DND-41 (cell line): ENCODE data around the gene VGLL1.
A peak's percentile ranks its signal among the peaks of the same experiment; 100 is the strongest.

Experiments used
- ATAC-seq: fragments of 200-7000 bp; cut with Tn5 transposase; 3 replicates; pipeline ENCODE4 v1.9.1; 2021; ENCODE audit warnings: low read depth; ENCODE audit not compliant: insufficient read depth
- DNase-seq: peaks from one replicate; pipeline ENCODE4 v3.0.0-alpha.2; 2020
- H2AFZ ChIP-seq: 2 replicates; pipeline ENCODE4 v1.6.0; 2012; ENCODE audit warnings: low read depth, low read length
- H3K27ac ChIP-seq: 2 replicates; pipeline ENCODE4 v1.5.1; 2012; ENCODE audit warnings: low read length, inconsistent platforms
- H3K27me3 ChIP-seq: fragments of 200-600 bp; sonication (generic); 2 replicates; pipeline ENCODE4 v1.6.0; 2012; ENCODE audit warnings: low read length, mild to moderate bottlenecking, inconsistent platforms; ENCODE audit not compliant: insufficient read depth, poor library complexity
- H3K36me3 ChIP-seq: 2 replicates; pipeline ENCODE4 v1.5.1; 2012; ENCODE audit warnings: low read length, inconsistent platforms; ENCODE audit not compliant: insufficient read depth
- H3K4me1 ChIP-seq: 2 replicates; pipeline ENCODE4 v1.5.1; 2012; ENCODE audit warnings: mild to moderate bottlenecking, low read length; ENCODE audit not compliant: insufficient read depth
- H3K4me2 ChIP-seq: 2 replicates; pipeline ENCODE4 v1.6.0; 2012; ENCODE audit warnings: mild to moderate bottlenecking, moderate library complexity, low read length, inconsistent platforms; ENCODE audit not compliant: insufficient read depth
- H3K4me3 ChIP-seq, 2 experiments: fragments of 200-600 bp in 1 of 2; shearing (Covaris generic) in 1 of 2; 2 replicates each; pipeline ENCODE4 v1.5.1; 2012 to 2016; ENCODE audit warnings: inconsistent platforms in 2 of 2, low read length in 2 of 2, mild to moderate bottlenecking in 2 of 2, low read depth in 1 of 2, moderate library complexity in 1 of 2
- H3K79me2 ChIP-seq: 2 replicates; pipeline ENCODE4 v1.6.0; 2012; ENCODE audit warnings: low read length, inconsistent platforms; ENCODE audit not compliant: insufficient read depth
- H3K9ac ChIP-seq: 2 replicates; pipeline ENCODE4 v1.6.0; 2012; ENCODE audit warnings: low read depth, mild to moderate bottlenecking, inconsistent platforms, low read length, moderate library complexity
- H3K9me3 ChIP-seq: 2 replicates; pipeline ENCODE4 v1.5.1; 2012; ENCODE audit warnings: low read length, moderate library complexity, mild to moderate bottlenecking, inconsistent platforms; ENCODE audit not compliant: insufficient read depth, severe bottlenecking
- H4K20me1 ChIP-seq: 2 replicates; pipeline ENCODE4 v1.6.0; 2012; ENCODE audit warnings: low read length; ENCODE audit not compliant: insufficient read depth
- EZH2 ChIP-seq: IDR thresholded peaks from 3 replicates; pipeline ENCODE4 v1.6.1; 2012; ENCODE audit warnings: borderline replicate concordance, low read depth, mild to moderate bottlenecking, moderate library complexity, low read length, inconsistent platforms; ENCODE audit not compliant: severe bottlenecking
- TF ChIP-seq, protein P1 (sequence below): IDR thresholded peaks from 2 replicates; pipeline ENCODE4 v1.5.1; 2012; ENCODE audit warnings: borderline replicate concordance, low read length, moderate library complexity, mild to moderate bottlenecking; ENCODE audit not compliant: poor library complexity, severe bottlenecking; ENCODE audit errors: extremely low read depth

Gene VGLL1

DNA sequence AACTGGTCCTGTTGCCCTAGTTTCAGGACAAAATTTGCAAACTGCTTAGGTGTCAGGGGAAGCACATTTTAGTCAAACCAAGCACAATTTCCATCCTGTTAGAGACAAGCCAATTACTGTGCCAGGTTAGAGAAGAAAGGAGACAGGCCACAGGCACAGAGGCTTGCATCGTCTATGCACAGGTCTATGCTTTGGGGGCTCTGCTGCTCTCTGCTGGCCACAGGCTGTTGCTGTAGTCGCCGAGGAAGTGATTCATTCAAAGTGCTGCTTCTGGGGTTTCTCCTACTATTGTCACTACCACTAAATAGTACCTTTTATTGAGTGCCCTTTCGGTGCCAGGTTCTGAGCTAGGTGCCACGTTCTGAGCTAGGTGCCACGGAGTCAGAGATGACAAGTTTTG, 45.5 kb downstream of the VGLL1 start:
- Histone ChIP-seq H3K9ac (no peak overlapping the region), H3K27ac (no peak overlapping the region), H3K27me3 (no peaks in the 10 kb centered on the region), H2AFZ (no peak overlapping the region), H3K4me2 (no peak overlapping the region), H3K79me2 (no peaks in the 10 kb centered on the region), H3K4me3 (no peak overlapping the region), H4K20me1 (no peaks in the 10 kb centered on the region), H3K4me1 (peaks cover 4% of the 10 kb centered on the region; the same call in 1 of the 2 replicates), H3K36me3 (no peaks in the 10 kb centered on the region), H3K9me3 (no peaks in the 10 kb centered on the region)
- DNase-seq (peak; percentile 67), ATAC-seq (peak; percentile 100)
- TF ChIP-seq, protein P1, sequence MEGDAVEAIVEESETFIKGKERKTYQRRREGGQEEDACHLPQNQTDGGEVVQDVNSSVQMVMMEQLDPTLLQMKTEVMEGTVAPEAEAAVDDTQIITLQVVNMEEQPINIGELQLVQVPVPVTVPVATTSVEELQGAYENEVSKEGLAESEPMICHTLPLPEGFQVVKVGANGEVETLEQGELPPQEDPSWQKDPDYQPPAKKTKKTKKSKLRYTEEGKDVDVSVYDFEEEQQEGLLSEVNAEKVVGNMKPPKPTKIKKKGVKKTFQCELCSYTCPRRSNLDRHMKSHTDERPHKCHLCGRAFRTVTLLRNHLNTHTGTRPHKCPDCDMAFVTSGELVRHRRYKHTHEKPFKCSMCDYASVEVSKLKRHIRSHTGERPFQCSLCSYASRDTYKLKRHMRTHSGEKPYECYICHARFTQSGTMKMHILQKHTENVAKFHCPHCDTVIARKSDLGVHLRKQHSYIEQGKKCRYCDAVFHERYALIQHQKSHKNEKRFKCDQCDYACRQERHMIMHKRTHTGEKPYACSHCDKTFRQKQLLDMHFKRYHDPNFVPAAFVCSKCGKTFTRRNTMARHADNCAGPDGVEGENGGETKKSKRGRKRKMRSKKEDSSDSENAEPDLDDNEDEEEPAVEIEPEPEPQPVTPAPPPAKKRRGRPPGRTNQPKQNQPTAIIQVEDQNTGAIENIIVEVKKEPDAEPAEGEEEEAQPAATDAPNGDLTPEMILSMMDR: peak; percentile 81
- TF ChIP-seq EZH2: no peak

DNA sequence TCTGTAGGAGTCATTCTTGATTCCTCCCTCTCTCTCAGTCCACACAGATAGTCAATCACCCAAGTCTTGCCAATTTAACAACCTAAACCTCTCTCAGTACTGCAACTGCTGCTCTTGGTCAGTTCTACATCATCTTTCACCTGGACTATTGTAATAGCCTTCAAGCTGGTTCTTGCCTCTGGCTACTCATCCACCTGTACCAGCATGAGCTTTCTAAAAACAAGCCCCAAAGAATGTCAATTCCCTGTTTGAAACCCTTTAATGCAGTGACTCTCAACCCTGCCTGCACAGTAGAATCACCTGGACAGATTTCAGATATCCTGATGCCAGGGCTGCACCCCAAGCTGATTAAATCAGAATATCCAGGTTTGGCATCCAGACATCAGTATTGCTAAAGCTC, 48.3 kb downstream of the VGLL1 start:
- no peak overlapping the region for H2AFZ ChIP-seq
- ATAC-seq: no peak

DNA sequence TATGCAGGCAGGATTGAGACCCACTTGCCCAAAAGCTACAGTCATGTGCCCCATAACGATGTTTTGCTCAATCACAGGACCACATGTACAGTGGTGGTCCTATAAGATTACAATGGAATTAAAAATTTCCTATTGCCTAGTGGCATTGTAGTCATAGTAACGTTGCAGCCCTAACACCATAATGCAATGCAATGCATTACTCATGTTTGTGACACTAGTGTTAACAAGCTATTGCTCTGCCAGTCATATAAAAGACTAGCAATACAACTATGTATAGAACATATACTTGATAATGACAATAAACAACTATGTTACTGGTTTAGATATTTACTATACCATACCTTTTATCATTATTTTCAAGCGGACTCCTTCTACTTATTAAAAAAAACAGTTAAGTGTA, 50.6 kb downstream of the VGLL1 start:
- no peak for TF ChIP-seq EZH2
- TF ChIP-seq, protein P1: no peak
- Histone ChIP-seq H3K4me3 (no peak overlapping the region), H4K20me1 (no peaks in the 10 kb centered on the region), H2AFZ (no peak overlapping the region), H3K4me2 (no peak overlapping the region), H3K27me3 (no peaks in the 10 kb centered on the region), H3K9ac (no peak overlapping the region), H3K79me2 (no peaks in the 10 kb centered on the region), H3K27ac (no peak overlapping the region), H3K4me1 (peaks cover 12% of the 10 kb centered on the region; the same call in 1 of the 2 replicates), H3K36me3 (no peaks in the 10 kb centered on the region), H3K9me3 (no peaks in the 10 kb centered on the region)
- DNase-seq: no peak
- no peak for ATAC-seq

More for the DNA sequence above, 48.3 kb downstream of the VGLL1 start:
- no peak overlapping the region for H3K9ac ChIP-seq
- no peaks in the 10 kb centered on the region for H4K20me1 ChIP-seq
- no peak for DNase-seq
- H3K27ac ChIP-seq: no peak overlapping the region
- no peak overlapping the region for H3K4me3 ChIP-seq
- no peaks in the 10 kb centered on the region for H3K27me3 ChIP-seq
- no peaks in the 10 kb centered on the region for H3K9me3 ChIP-seq
- H3K79me2 ChIP-seq: no peaks in the 10 kb centered on the region
- no peak overlapping the region for H3K4me2 ChIP-seq
- H3K4me1 ChIP-seq: peaks cover 2% of the 10 kb centered on the region; the same call in 1 of the 2 replicates
- TF ChIP-seq, protein P1: no peak
- TF ChIP-seq EZH2: no peak
- no peaks in the 10 kb centered on the region for H3K36me3 ChIP-seq

DNA sequence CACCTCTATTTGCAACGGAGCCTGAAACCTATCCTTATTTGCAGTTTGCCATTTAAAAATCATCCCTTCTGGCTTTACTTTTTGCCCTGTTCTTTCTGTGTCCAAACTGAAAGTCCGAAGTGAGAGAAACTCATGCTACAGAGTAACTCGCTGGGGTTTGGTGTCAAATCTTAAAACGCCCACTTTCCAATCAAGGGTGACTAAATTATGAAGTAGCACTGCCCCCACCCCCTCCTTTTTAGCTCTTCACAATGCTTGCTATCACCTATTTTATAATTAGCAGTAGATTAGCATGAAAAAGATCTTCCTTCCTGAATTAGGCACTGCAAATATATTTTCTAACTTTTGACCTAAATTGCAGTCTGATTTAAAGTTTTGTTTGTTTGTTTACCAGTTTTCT, 52.5 kb downstream of the VGLL1 start:
- no peak overlapping the region for H3K4me3 ChIP-seq
- H3K36me3 ChIP-seq: no peaks in the 10 kb centered on the region
- no peak overlapping the region for H3K27ac ChIP-seq
- H4K20me1 ChIP-seq: no peaks in the 10 kb centered on the region
- no peak overlapping the region for H3K9ac ChIP-seq
- H2AFZ ChIP-seq: no peak overlapping the region
- no peaks in the 10 kb centered on the region for H3K9me3 ChIP-seq
- no peak for DNase-seq
- no peak for TF ChIP-seq EZH2
- TF ChIP-seq, protein P1: no peak
- H3K27me3 ChIP-seq: no peaks in the 10 kb centered on the region
- H3K4me1 ChIP-seq: peaks cover 12% of the 10 kb centered on the region; the same call in 1 of the 2 replicates
- no peak for ATAC-seq
- H3K79me2 ChIP-seq: no peaks in the 10 kb centered on the region
- no peak overlapping the region for H3K4me2 ChIP-seq
